ENCODE measurements around the gene THAP7. TPM values are rescaled to one million over a fixed set of nuclear protein-coding genes. Genes with fewer than 3 reads are reported as not detected.
"Not testable (repeated sequence)": the region's sequence is repeated elsewhere in the genome, so short reads cannot be mapped to it uniquely, and the experiment has no call there.

Gene THAP7
- total RNA-seq, 1 donor, result 21.8 TPM

GRCh38 chr22:21044931-21045584, 43.1 kb upstream of the THAP7 start:
- TF ChIP-seq CTCF (IDR thresholded peaks at IDR 0.05; ENCODE audit: insufficient read depth, low read length), result no peak
- peak; percentile 66 for DNase-seq (ENCODE audit: low read depth)
- peak overlapping the region; percentile 51 for H3K4me3 ChIP-seq (ENCODE audit: low read depth, low read length)

GRCh38 chr22:21043860-21044535, 42.1 kb upstream of the THAP7 start:
- no peak overlapping the region for H3K4me3 ChIP-seq (ENCODE audit: low read depth, low read length)
- TF ChIP-seq CTCF (IDR thresholded peaks at IDR 0.05; ENCODE audit: insufficient read depth, low read length), result no peak
- no peak for DNase-seq (ENCODE audit: low read depth)

- DNase-seq (ENCODE audit: low read depth), result no peak
- no peak overlapping the region for H3K4me3 ChIP-seq (ENCODE audit: low read depth, low read length)
- TF ChIP-seq CTCF (IDR thresholded peaks at IDR 0.05; ENCODE audit: insufficient read depth, low read length), result no peak
Observed at GRCh38 chr22:21042978-21043859, 41.3 kb upstream of the THAP7 start.

GRCh38 chr22:21041937-21042336, 40.0 kb upstream of the THAP7 start:
- no peak for TF ChIP-seq CTCF (IDR thresholded peaks at IDR 0.05; ENCODE audit: insufficient read depth, low read length)

GRCh38 chr22:21039158-21039557, 37.2 kb upstream of the THAP7 start:
- DNase-seq (ENCODE audit: low read depth); H3K4me3 ChIP-seq (ENCODE audit: low read depth, low read length): not testable (repeated sequence)

More at GRCh38 chr22:21041937-21042336, 40.0 kb upstream of the THAP7 start:
- DNase-seq (ENCODE audit: low read depth), result no peak
- no peak overlapping the region for H3K4me3 ChIP-seq (ENCODE audit: low read depth, low read length)

- DNase-seq (ENCODE audit: low read depth), result peak; percentile 38
- TF ChIP-seq CTCF (IDR thresholded peaks at IDR 0.05; ENCODE audit: insufficient read depth, low read length), result no peak
- no peak overlapping the region for H3K4me3 ChIP-seq (ENCODE audit: low read depth, low read length)
Observed at GRCh38 chr22:21038405-21038804, 36.5 kb upstream of the THAP7 start.

- DNase-seq (ENCODE audit: low read depth), result no peak
- no peak overlapping the region for H3K4me3 ChIP-seq (ENCODE audit: low read depth, low read length)
- no peak for TF ChIP-seq CTCF (IDR thresholded peaks at IDR 0.05; ENCODE audit: insufficient read depth, low read length)
Observed at GRCh38 chr22:21034989-21035388, 33.1 kb upstream of the THAP7 start.

Measured in fibroblast of the aortic adventitia (primary cell).